ENCODE measurements around the gene ACTRT3. TPM values are rescaled to one million over a fixed set of nuclear protein-coding genes. Genes with fewer than 3 reads are reported as not detected.

The ACTRT3 gene
- total RNA-seq, 1 donor from 2014 or later = 3.7 TPM

DNA sequence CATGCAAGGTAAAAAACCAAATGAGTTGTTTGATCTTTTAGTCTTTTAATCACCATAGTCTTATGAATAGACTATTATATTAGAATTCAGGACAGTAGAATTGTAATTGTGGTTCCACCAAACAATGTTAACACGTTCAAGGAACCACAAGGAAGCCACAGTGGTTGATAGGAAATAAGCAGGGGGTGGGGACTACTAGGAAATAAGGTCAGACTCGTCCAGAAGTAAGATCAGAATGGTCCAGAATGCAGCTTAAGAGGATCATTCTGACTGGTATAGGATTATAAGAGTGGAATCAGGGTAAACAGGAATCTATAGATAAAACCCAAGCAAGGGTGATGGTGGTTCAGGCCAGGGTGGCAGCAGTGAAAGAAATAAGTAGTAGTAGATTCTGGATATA lies 11.4 kb upstream of the ACTRT3 start:
- FAIRE-seq (no peak), DNase-seq (ENCODE audit: low read depth) (no peak)
- no peaks in the 10 kb centered on the region for H3K9me3 ChIP-seq (ENCODE audit: insufficient read depth, low read depth, low read length)
- Mint-ChIP-seq H3K4me3 (ENCODE audit: unreplicated experiment) (no peak overlapping the region), H3K27ac (ENCODE audit: unreplicated experiment) (no peak overlapping the region), H3K36me3 (ENCODE audit: low read depth, unreplicated experiment) (peaks cover 5% of the 10 kb centered on the region), H3K9me3 (ENCODE audit: unreplicated experiment) (no peaks in the 10 kb centered on the region), H3K4me1 (ENCODE audit: low read depth, unreplicated experiment) (peaks cover 5% of the 10 kb centered on the region), H3K27me3 (ENCODE audit: low read depth, unreplicated experiment) (no peaks in the 10 kb centered on the region)
- H3K27me3 ChIP-seq (ENCODE audit: insufficient read depth, low read length) = no peaks in the 10 kb centered on the region
- no peak overlapping the region for H3K4me3 ChIP-seq (ENCODE audit: insufficient read depth, low read depth, low read length)
- H3K4me2 ChIP-seq (ENCODE audit: low read length) = no peak overlapping the region
- TF ChIP-seq, protein P1, sequence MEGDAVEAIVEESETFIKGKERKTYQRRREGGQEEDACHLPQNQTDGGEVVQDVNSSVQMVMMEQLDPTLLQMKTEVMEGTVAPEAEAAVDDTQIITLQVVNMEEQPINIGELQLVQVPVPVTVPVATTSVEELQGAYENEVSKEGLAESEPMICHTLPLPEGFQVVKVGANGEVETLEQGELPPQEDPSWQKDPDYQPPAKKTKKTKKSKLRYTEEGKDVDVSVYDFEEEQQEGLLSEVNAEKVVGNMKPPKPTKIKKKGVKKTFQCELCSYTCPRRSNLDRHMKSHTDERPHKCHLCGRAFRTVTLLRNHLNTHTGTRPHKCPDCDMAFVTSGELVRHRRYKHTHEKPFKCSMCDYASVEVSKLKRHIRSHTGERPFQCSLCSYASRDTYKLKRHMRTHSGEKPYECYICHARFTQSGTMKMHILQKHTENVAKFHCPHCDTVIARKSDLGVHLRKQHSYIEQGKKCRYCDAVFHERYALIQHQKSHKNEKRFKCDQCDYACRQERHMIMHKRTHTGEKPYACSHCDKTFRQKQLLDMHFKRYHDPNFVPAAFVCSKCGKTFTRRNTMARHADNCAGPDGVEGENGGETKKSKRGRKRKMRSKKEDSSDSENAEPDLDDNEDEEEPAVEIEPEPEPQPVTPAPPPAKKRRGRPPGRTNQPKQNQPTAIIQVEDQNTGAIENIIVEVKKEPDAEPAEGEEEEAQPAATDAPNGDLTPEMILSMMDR (IDR thresholded peaks at IDR 0.05; ENCODE audit: insufficient read depth, low read depth, low read length) = no peak
- no peak for TF ChIP-seq EZH2 (IDR thresholded peaks at IDR 0.05; ENCODE audit: insufficient read depth, low read length)
- H3K36me3 ChIP-seq (ENCODE audit: insufficient read depth, low read length) = peaks cover 74% of the 10 kb centered on the region
- no peak overlapping the region for H3K27ac ChIP-seq (ENCODE audit: low read depth, low read length)
- no peak overlapping the region for H3K9ac ChIP-seq (ENCODE audit: low read length)
- peaks cover 4% of the 10 kb centered on the region for H3K4me1 ChIP-seq (ENCODE audit: insufficient read depth, low read length)
- H3K79me2 ChIP-seq (ENCODE audit: insufficient read depth, low read length) = peaks cover 52% of the 10 kb centered on the region
- peaks cover 41% of the 10 kb centered on the region for H4K20me1 ChIP-seq (ENCODE audit: insufficient read depth, low read length)
- no peak overlapping the region for H2AFZ ChIP-seq (ENCODE audit: low read depth, low read length)

DNA sequence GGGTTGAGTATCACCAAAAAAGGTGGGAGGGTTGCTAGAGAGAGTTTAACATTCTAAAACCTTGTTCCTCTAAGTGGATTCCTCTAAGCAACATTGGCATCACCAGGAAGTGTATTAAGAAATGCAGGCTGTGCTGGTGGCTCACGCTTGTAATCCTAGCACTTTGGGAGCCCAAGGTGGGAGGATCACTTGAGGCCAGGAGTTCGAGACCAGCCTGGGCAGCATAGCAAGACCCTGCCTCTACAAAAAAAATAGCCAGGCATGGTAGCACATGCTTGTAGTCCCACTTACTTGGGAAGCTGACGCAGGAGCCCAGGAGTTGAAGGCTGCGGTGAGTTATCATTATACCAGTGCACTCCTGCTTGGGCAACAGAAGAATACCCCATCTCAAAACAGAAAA lies 8.5 kb upstream of the ACTRT3 start:
- peaks cover 54% of the 10 kb centered on the region for H4K20me1 ChIP-seq (ENCODE audit: insufficient read depth, low read length)
- FAIRE-seq (no peak), DNase-seq (ENCODE audit: low read depth) (no peak)
- H3K79me2 ChIP-seq (ENCODE audit: insufficient read depth, low read length) = peaks cover 80% of the 10 kb centered on the region
- H3K9me3 ChIP-seq (ENCODE audit: insufficient read depth, low read depth, low read length) = no peaks in the 10 kb centered on the region
- H3K4me2 ChIP-seq (ENCODE audit: low read length) = no peak overlapping the region
- no peak overlapping the region for H3K4me3 ChIP-seq (ENCODE audit: insufficient read depth, low read depth, low read length)
- peaks cover 12% of the 10 kb centered on the region for H3K4me1 Mint-ChIP-seq (ENCODE audit: low read depth, unreplicated experiment)
- H3K36me3 ChIP-seq (ENCODE audit: insufficient read depth, low read length) = peaks cover 71% of the 10 kb centered on the region
- no peak overlapping the region for H2AFZ ChIP-seq (ENCODE audit: low read depth, low read length)
- peaks cover 7% of the 10 kb centered on the region for H3K36me3 Mint-ChIP-seq (ENCODE audit: low read depth, unreplicated experiment)
- no peaks in the 10 kb centered on the region for H3K27me3 ChIP-seq (ENCODE audit: insufficient read depth, low read length)
- no peak overlapping the region for H3K27ac Mint-ChIP-seq (ENCODE audit: unreplicated experiment)
- H3K4me1 ChIP-seq (ENCODE audit: insufficient read depth, low read length) = peaks cover 10% of the 10 kb centered on the region
- no peak overlapping the region for H3K9ac ChIP-seq (ENCODE audit: low read length)
- no peaks in the 10 kb centered on the region for H3K9me3 Mint-ChIP-seq (ENCODE audit: unreplicated experiment)
- no peak for TF ChIP-seq EZH2 (IDR thresholded peaks at IDR 0.05; ENCODE audit: insufficient read depth, low read length)
- TF ChIP-seq, protein P1 (IDR thresholded peaks at IDR 0.05; ENCODE audit: insufficient read depth, low read depth, low read length) = no peak
- no peak overlapping the region for H3K4me3 Mint-ChIP-seq (ENCODE audit: unreplicated experiment)
- H3K27ac ChIP-seq (ENCODE audit: low read depth, low read length) = no peak overlapping the region
- no peaks in the 10 kb centered on the region for H3K27me3 Mint-ChIP-seq (ENCODE audit: low read depth, unreplicated experiment)

DNA sequence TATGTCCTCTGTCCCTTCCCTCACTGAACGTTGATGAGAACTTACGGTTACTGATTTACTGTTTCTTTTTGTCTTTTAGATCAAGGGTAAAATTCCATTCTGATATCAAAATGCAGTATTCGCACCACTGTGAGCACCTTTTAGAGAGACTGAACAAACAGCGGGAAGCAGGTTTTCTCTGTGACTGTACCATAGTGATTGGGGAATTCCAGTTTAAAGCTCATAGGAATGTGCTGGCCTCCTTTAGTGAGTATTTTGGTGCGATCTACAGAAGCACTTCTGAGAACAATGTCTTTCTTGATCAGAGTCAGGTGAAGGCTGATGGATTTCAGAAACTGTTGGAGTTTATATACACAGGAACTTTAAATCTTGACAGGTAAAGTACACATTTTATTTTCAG lies 4.8 kb upstream of the ACTRT3 start:
- no peaks in the 10 kb centered on the region for H3K9me3 Mint-ChIP-seq (ENCODE audit: unreplicated experiment)
- no peaks in the 10 kb centered on the region for H3K27me3 ChIP-seq (ENCODE audit: insufficient read depth, low read length)
- H3K4me1 Mint-ChIP-seq (ENCODE audit: low read depth, unreplicated experiment) = peaks cover 12% of the 10 kb centered on the region
- H3K4me1 ChIP-seq (ENCODE audit: insufficient read depth, low read length) = peaks cover 10% of the 10 kb centered on the region
- no peaks in the 10 kb centered on the region for H3K9me3 ChIP-seq (ENCODE audit: insufficient read depth, low read depth, low read length)
- H3K36me3 ChIP-seq (ENCODE audit: insufficient read depth, low read length) = peaks cover 42% of the 10 kb centered on the region
- H3K27ac ChIP-seq (ENCODE audit: low read depth, low read length) = peak overlapping the region; percentile 99
- peak overlapping the region; percentile 97 for H3K4me3 Mint-ChIP-seq (ENCODE audit: unreplicated experiment)
- H3K9ac ChIP-seq (ENCODE audit: low read length) = peak overlapping the region; percentile 96
- H2AFZ ChIP-seq (ENCODE audit: low read depth, low read length) = no peak overlapping the region
- peak overlapping the region; percentile 90 for H3K4me2 ChIP-seq (ENCODE audit: low read length)
- H4K20me1 ChIP-seq (ENCODE audit: insufficient read depth, low read length) = peaks cover 41% of the 10 kb centered on the region
- H3K79me2 ChIP-seq (ENCODE audit: insufficient read depth, low read length) = peaks cover 59% of the 10 kb centered on the region
- H3K27ac Mint-ChIP-seq (ENCODE audit: unreplicated experiment) = peak overlapping the region; percentile 98
- H3K36me3 Mint-ChIP-seq (ENCODE audit: low read depth, unreplicated experiment) = peaks cover 2% of the 10 kb centered on the region
- peak overlapping the region; percentile 88 for H3K4me3 ChIP-seq (ENCODE audit: insufficient read depth, low read depth, low read length)
- no peak for DNase-seq (ENCODE audit: low read depth)
- H3K27me3 Mint-ChIP-seq (ENCODE audit: low read depth, unreplicated experiment) = no peaks in the 10 kb centered on the region
- FAIRE-seq = no peak
- TF ChIP-seq EZH2 (IDR thresholded peaks at IDR 0.05; ENCODE audit: insufficient read depth, low read length) = no peak
